GM12864 (cell line): ENCODE data around the gene DNAH8.

Experiments
- DNase-seq: peaks from one replicate; pipeline ENCODE4 v3.0.0-alpha.2; 2011; ENCODE audit warnings: low read depth
- H3K4me3 ChIP-seq: 2 replicates; pipeline ENCODE4 v1.5.1; 2011; ENCODE audit warnings: mild to moderate bottlenecking, low read depth, low read length, control low read depth
- CTCF ChIP-seq: IDR thresholded peaks from 2 replicates; pipeline ENCODE4 v1.5.1; 2011; ENCODE audit warnings: low read depth, mild to moderate bottlenecking, moderate library complexity, low read length, control low read depth, inconsistent platforms; ENCODE audit errors: missing control alignments

DNAH8 gene

GRCh38 chr6:39075807-39076622 is 360.9 kb downstream of the DNAH8 start:
- H3K4me3 ChIP-seq: no peak overlapping the region
- no peak for TF ChIP-seq CTCF
- DNase-seq: no peak

- no peak for TF ChIP-seq CTCF
- no peak for DNase-seq
- H3K4me3 ChIP-seq: no peak overlapping the region
These were observed 361.8 kb downstream of the DNAH8 start for GRCh38 chr6:39076623-39077535.

GRCh38 chr6:39077882-39078594 is 362.9 kb downstream of the DNAH8 start:
- no peak for TF ChIP-seq CTCF
- no peak overlapping the region for H3K4me3 ChIP-seq
- DNase-seq: no peak

- no peak overlapping the region for H3K4me3 ChIP-seq
- DNase-seq: no peak
- no peak for TF ChIP-seq CTCF
These were observed 363.6 kb downstream of the DNAH8 start for GRCh38 chr6:39078695-39079094.

- no peak overlapping the region for H3K4me3 ChIP-seq
- no peak for TF ChIP-seq CTCF
- no peak for DNase-seq
These were observed 364.4 kb downstream of the DNAH8 start for GRCh38 chr6:39079197-39080125.
